Tibial nerve (tissue), 4 donors: ENCODE results near the gene TDO2.

Experiments used
- CTCF ChIP-seq, 5 experiments: fragments of 200-600 bp in 3 of 5; fragments of 450-650 bp in 2 of 5; sonication (generic) in 3 of 5; IDR thresholded peaks; one replicate each; pipeline ENCODE4 v1.5.1; 2016 to 2019; ENCODE audit warnings: antibody characterized with exemption in 5 of 5, mild to moderate bottlenecking in 3 of 5, moderate library complexity in 2 of 5
- EP300 ChIP-seq, 2 donors: sonication (generic); formaldehyde crosslinking; IDR thresholded peaks; one replicate each; pipeline ENCODE4 v1.6.1; 2017; ENCODE audit warnings: antibody characterized with exemption in 2 of 2, mild to moderate bottlenecking in 1 of 2
- POLR2A ChIP-seq, 2 donors: fragments of 450-650 bp; IDR thresholded peaks; one replicate each; pipeline ENCODE4 v1.6.1; 2017; ENCODE audit warnings: antibody characterized with exemption in 2 of 2, mild to moderate bottlenecking in 2 of 2, moderate library complexity in 2 of 2

GRCh38 chr4:155875878-155876277, 27.6 kb upstream of the TDO2 start:
- no peak for TF ChIP-seq POLR2A (IDR thresholded peaks at IDR 0.05)
- no peak for TF ChIP-seq CTCF (IDR thresholded peaks at IDR 0.05)
- no peak for TF ChIP-seq EP300 (IDR thresholded peaks at IDR 0.05)
